ENCODE results near the gene UCN3. TPM values are rescaled to one million over a fixed set of nuclear protein-coding genes. Genes with fewer than 3 reads are reported as not detected.

Gene UCN3
- total RNA-seq, 1 donor from 2014 or later: 1.2 TPM

DNA sequence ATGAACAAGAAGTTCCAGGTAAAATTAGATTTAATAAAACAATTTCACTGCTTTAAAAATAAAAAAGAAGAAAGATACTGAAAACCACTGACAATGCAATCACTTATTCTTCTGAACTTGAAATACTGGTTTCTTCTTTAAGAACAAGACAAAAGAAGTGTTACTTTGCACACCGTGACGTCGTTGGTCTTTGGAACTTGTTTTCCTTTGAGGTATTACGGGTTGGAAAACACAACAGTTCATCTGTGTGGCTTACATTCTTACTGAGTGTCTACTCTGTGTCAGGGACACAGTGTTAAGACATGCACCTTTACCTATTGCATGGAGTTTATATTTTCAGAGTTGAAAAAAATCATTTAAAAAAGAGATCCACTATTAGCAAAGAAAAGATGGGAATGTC lies 41.3 kb upstream of the UCN3 start:
- Histone ChIP-seq H3K27me3 (no peaks in the 10 kb centered on the region), H3K4me1 (no peaks in the 10 kb centered on the region), H3K27ac (no peak overlapping the region), H3K9me3 (no peaks in the 10 kb centered on the region), H3K36me3 (no peaks in the 10 kb centered on the region), H3K4me3 (no peak overlapping the region)
- ATAC-seq (no peak), DNase-seq (no peak)
- TF ChIP-seq, protein P1, sequence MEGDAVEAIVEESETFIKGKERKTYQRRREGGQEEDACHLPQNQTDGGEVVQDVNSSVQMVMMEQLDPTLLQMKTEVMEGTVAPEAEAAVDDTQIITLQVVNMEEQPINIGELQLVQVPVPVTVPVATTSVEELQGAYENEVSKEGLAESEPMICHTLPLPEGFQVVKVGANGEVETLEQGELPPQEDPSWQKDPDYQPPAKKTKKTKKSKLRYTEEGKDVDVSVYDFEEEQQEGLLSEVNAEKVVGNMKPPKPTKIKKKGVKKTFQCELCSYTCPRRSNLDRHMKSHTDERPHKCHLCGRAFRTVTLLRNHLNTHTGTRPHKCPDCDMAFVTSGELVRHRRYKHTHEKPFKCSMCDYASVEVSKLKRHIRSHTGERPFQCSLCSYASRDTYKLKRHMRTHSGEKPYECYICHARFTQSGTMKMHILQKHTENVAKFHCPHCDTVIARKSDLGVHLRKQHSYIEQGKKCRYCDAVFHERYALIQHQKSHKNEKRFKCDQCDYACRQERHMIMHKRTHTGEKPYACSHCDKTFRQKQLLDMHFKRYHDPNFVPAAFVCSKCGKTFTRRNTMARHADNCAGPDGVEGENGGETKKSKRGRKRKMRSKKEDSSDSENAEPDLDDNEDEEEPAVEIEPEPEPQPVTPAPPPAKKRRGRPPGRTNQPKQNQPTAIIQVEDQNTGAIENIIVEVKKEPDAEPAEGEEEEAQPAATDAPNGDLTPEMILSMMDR (IDR thresholded peaks at IDR 0.05): no peak
- intact Hi-C loops (cut with DNase I): no loop called here

DNA sequence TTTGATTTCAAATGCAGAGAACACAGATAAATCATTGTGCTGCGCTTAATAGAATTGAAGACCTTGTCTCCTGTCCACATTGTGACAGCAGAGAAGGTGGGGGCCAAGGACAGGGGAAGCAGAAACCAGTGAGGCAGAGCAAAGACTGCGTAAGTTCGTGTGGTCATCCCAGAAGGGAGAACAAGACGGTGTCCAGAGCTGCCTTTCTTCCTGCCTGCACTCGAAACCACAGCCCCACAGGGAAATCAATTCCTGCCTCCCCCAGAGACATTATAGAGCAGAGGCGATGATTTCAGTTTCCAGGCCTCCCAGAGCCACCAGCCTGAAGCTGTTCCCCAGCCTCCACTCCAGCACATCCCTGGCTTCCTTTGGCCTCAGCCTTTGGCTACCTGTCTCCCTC lies 39.7 kb upstream of the UCN3 start:
- no peaks in the 10 kb centered on the region for H3K4me1 ChIP-seq
- H3K36me3 ChIP-seq: no peaks in the 10 kb centered on the region
- H3K27me3 ChIP-seq: no peaks in the 10 kb centered on the region
- H3K9me3 ChIP-seq: no peaks in the 10 kb centered on the region
- intact Hi-C loops (cut with DNase I): no loop called here
- ATAC-seq: peak; percentile 32
- TF ChIP-seq, protein P1 (IDR thresholded peaks at IDR 0.05): no peak
- no peak for DNase-seq
- no peak overlapping the region for H3K27ac ChIP-seq
- no peak overlapping the region for H3K4me3 ChIP-seq

DNA sequence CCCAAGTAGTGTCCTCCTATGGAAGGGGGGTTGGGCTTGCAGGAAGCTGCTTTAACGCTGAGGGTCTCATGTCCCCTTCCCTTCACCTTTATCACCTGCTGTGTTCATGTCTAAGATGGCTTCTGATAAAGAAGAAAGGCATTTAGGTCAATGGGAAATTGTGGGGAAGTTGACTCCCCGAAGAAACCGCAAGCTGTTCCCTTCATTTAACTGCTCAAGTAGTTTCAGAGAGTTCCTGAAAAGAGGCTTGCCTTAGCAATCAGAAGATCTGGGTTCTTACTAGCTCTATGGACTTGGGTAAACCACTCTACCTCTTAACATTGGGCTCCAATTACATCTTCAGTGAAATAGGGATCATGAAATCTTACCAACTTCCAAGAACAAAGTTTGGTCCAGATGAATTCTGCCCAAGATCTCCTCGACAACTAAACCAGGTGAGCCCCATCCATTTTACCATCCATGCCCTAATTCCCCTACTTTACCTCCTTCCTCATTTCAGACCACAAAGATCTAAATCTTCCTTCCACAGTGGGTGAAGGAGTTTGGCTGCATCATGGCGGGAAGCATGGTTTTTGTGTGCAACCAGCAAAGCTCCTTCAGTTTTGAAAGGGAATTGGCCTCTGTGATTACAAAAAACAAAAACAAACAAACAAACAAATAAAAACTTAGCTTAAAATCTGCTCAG lies 30.4 kb upstream of the UCN3 start:
- no peak overlapping the region for H3K4me3 ChIP-seq
- intact Hi-C loops (cut with DNase I): no loop called here
- ATAC-seq (peak; percentile 41), DNase-seq (no peak)
- H3K36me3 ChIP-seq: no peaks in the 10 kb centered on the region
- no peaks in the 10 kb centered on the region for H3K27me3 ChIP-seq
- TF ChIP-seq, protein P1 (IDR thresholded peaks at IDR 0.05): no peak
- no peaks in the 10 kb centered on the region for H3K9me3 ChIP-seq
- H3K4me1 ChIP-seq: no peaks in the 10 kb centered on the region
- no peak overlapping the region for H3K27ac ChIP-seq

DNA sequence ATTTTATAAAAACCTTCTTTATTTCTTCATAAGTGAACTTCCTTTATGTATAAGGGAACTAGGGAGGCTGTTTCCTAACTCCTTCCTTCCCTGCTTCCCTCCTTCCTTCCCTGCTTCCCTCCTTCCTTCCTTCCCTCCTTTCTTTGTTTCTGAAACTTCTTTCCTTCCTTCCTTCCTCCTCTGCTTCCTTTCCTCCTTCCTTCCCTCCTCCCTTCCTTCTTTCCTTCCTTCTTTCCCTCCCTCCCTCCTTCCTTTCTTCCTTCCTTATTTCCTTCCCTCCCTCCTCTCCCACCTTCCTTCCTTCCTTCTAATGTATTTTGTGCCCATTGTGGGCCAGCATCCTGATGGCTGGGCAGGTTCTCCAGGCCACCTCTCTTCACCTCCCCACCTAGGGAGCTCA lies 26.8 kb upstream of the UCN3 start:
- H3K9me3 ChIP-seq: no peaks in the 10 kb centered on the region
- no peaks in the 10 kb centered on the region for H3K27me3 ChIP-seq
- H3K27ac ChIP-seq: no peak overlapping the region
- no peak overlapping the region for H3K4me3 ChIP-seq
- intact Hi-C loops (cut with DNase I): no loop called here
- no peaks in the 10 kb centered on the region for H3K36me3 ChIP-seq
- ATAC-seq (no peak), DNase-seq (no peak)
- H3K4me1 ChIP-seq: no peaks in the 10 kb centered on the region
- TF ChIP-seq, protein P1 (IDR thresholded peaks at IDR 0.05): no peak

DNA sequence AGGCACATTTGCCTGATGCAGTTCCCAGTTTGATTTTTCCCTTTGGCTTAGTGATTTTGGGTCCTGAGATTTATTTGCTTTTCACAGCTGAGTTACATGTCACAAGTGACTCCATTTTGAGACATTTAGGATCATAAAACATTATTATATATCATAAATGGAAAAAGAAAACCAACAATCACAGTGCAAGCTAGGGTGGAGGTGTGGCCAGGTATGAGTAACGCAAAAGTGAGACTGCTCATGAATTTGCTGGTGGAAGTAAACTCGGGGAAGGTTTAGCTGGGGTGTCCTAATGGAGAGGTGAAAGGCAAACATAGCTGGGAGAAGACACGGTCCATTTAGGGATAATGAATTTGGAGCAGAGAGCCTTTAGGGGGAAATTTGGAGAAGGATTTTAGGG lies 21.7 kb upstream of the UCN3 start:
- no peak for ATAC-seq
- TF ChIP-seq, protein P1 (IDR thresholded peaks at IDR 0.05): no peak
- intact Hi-C loops (cut with DNase I): no loop called here

DNA sequence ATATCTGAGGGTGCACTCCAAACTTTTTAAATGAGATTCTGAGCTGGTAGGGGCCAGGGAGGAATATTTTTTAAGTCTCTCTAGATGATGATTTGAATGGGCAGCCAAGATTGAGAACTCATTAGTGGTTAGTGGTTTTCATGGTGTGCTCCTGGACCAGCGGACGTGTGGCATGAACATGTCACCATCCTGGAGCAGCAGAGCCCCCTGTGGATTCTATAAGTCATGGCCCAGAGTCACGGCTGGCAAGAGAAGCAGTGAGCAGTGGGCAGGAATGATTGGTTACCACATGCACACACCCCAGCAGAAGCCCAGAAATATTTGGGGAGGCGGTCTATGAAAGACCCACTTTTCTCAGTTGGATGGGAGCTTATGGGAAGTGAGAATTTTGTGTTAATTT lies 21.2 kb upstream of the UCN3 start:
- Histone ChIP-seq H3K9me3 (no peaks in the 10 kb centered on the region), H3K27me3 (no peaks in the 10 kb centered on the region), H3K4me1 (no peaks in the 10 kb centered on the region), H3K4me3 (no peak overlapping the region), H3K36me3 (no peaks in the 10 kb centered on the region), H3K27ac (no peak overlapping the region)
- ATAC-seq: peak; percentile 53
- DNase-seq: no peak
- TF ChIP-seq, protein P1 (IDR thresholded peaks at IDR 0.05): no peak
- intact Hi-C loops (cut with DNase I): no loop called here

More for the DNA sequence above, 21.7 kb upstream of the UCN3 start:
- Histone ChIP-seq H3K27me3 (no peaks in the 10 kb centered on the region), H3K4me1 (no peaks in the 10 kb centered on the region), H3K27ac (no peak overlapping the region), H3K4me3 (no peak overlapping the region), H3K36me3 (no peaks in the 10 kb centered on the region), H3K9me3 (no peaks in the 10 kb centered on the region)
- DNase-seq: no peak

Measured in upper lobe of right lung (tissue), 1 donor.